Dedifferentiated amniotic fluid mesenchymal stem cell (primary cell): Measurements from ENCODE around the gene ITGB1BP2.
"Not testable (repeated sequence)": the region's sequence is repeated elsewhere in the genome, so short reads cannot be mapped to it uniquely, and the experiment has no call there.

Source experiments
- DNase-seq: peaks from one replicate; pipeline ENCODE4 v3.0.0-alpha.2; 2016; ENCODE audit errors: extremely low spot score

The ITGB1BP2 gene

GRCh38 chrX:71301195-71301924, at the start of gene ITGB1BP2:
Gene ITGB1BP2, plus strand, starts transcription at chrX:71301750. Its CDS starts 57 bp downstream, at chrX:71301807.
- DNase-seq = no peak

- no peak for DNase-seq
Measured at GRCh38 chrX:71252221-71252620, 49.3 kb upstream of the ITGB1BP2 start.

GRCh38 chrX:71253253-71254091, 48.1 kb upstream of the ITGB1BP2 start:
- DNase-seq = no peak

DNA sequence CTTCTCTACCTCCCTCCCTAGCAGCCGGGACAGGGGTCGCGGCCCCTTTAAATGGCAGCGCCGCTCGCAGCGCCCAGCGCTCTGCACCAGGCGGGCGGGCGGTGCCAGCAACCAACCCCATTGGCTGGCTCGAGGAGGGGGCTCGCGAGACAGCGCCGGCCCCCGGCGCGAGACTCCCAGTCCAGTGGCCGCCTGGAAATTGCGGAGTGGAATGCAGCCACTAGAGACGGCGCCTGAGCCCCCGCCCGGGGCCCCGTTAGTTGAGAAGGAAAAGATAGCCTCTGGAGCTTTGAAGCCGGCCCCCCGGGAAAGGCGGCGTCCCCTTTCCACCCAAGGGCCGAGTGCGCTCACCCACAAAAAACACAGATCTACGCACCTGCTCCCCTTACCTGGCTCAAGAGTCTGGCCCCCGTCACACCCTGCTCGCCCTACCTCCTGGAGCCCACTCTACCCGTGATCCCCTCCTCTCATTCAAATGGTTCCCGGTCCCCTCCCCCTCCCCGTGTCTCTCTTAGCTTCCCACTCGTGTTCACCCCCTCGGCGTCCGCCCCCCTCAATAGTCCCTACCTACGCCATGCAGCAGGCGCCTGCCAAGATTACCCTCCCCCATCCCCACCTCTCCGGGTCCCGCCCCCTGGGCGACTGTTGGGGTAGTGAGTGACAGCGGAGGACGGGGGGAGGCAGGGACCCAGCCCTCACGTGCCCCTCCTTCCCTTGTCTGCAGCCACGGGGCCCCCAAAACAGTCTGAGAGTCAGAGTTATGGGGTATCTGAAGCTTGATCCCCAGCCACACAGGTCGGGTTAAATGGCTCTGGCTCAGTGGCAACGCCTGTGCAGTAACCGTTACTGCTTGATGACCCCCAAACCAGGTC, 47.2 kb upstream of the ITGB1BP2 start, which contains the start of gene ZMYM3:
Gene ZMYM3 (minus strand): TSS at position 49 of the 872 bp plus-strand sequence. CDS start 885 bp downstream, outside the sequence.
- peak; percentile 58 for DNase-seq

- no peak for DNase-seq
Measured at GRCh38 chrX:71256051-71256450, 45.5 kb upstream of the ITGB1BP2 start.

DNA sequence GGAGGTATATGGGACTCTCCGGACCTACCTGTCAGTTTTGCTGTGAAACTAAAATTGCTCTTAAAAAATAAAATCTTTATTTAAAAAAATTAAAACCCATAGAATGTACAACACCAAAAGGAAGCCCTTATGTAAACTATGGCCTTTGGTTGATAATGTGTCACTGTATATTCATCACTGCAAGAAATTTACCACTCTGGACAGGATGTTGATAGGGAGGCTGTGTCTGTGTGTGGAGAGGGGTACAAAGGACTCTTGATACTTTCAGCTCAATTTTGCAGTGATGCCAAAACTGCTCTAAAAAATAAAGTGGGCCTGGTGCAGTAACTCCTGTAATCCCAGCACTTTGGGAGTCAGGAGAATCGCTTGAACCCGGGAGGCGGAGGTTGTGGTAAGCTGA, 44.7 kb upstream of the ITGB1BP2 start:
- no peak for DNase-seq

DNA sequence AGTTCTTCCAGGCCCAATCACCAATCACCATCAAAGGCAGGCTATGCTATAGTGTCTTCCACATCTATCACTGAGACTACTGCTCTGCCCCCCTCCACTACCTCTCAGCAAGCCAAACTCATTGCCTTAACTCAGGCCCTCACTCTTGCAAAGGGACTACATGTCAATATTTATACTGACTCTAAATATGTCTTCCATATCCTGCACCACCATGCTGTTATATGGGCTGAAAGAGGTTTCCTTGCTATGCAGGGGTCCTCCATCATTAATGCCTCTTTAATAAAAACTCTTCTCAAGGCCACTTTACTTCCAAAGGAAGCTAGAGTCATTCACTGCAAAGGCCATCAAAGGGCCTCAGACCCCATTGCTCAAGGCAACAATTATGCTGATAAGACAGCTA, 32.9 kb upstream of the ITGB1BP2 start:
- not testable (repeated sequence) for DNase-seq

DNA sequence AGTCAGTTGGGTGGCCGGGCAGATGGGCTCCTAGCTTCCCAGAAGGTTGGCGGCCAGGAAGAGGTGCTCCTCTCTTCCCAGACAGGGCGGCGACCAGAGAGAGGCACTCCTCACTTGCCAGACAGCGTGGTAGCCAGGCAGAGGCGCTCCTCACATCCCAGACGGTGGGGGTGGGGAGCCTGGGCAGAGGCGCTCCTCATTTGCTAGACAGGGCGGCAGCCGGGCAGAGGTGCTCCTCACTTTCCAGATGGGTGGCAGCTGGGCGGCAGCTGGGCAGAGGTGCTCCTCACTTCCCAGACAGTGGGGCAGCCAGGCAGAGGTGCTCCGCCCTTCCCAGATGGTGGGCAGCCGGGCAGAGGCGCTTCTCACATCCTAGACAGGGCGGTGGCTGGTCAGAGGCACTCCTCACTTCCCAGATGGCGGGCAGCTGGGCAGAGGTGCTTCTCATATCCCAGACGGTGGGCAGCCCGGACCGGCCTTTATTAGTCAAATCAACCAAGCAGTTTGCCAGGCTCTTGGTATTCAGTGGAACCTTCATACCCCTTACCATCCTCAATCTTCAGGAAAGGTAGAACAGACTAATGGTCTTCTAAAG, 31.7 kb upstream of the ITGB1BP2 start:
- no peak for DNase-seq

GRCh38 chrX:71272313-71272712, 29.2 kb upstream of the ITGB1BP2 start:
- not testable (repeated sequence) for DNase-seq

GRCh38 chrX:71281300-71281699, 20.2 kb upstream of the ITGB1BP2 start:
- not testable (repeated sequence) for DNase-seq

DNA sequence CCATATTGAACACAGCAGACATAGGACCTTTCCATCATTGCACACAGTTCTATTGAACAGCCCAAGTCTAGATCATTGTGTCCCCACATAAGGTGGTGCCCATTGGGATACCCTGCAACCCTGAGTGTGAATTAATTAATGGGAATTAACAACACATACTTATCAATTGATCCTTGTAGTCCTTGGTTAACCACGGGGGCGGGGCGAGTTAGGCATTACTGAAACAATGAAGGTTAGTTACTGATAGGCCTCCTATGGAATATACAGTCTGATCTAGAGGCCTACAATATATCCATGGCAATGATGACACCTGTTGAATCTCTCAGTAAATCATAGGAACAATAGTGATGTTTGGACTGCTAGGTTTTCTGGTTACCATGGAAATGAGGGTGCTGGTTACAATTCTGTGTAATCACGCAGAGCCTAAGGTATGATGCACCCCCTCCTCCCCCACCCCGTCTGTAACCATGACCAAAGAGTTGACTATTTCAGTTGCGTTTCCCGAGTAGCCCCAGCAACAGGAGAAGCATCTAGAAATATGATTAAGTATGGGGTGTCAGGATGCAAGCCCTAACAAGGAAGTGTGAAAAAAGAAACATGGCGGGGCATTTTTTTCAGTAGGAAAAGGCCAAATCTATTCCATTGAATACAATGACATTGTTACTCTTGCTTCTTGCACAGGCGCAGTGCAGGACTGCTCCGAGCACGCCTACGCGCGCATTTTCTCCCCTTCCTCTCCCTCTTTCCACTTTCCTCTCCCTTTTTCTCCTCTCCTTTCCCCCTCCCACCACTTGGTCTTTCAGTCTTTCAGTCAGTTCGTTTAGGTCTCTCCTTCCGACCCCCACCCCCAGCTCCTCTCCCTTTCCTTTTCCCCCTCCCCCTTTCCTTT, 18.8 kb upstream of the ITGB1BP2 start:
- peak; percentile 14 for DNase-seq

- DNase-seq = peak; percentile 97
Measured at GRCh38 chrX:71283403-71284143, 18.0 kb upstream of the ITGB1BP2 start, which contains the start of gene NONO. Gene NONO, plus strand, starts transcription at chrX:71283635. Its CDS starts 7,003 bp downstream, at chrX:71290638.

GRCh38 chrX:71285929-71286328, 15.6 kb upstream of the ITGB1BP2 start:
- DNase-seq = no peak

- no peak for DNase-seq
Measured at GRCh38 chrX:71291381-71291780, 10.2 kb upstream of the ITGB1BP2 start.

- DNase-seq = peak; percentile 38
Measured at GRCh38 chrX:71292669-71293365, 8.7 kb upstream of the ITGB1BP2 start.

- no peak for DNase-seq
Measured at GRCh38 chrX:71296806-71297205, 4.7 kb upstream of the ITGB1BP2 start.

GRCh38 chrX:71298119-71298518, 3.4 kb upstream of the ITGB1BP2 start:
- no peak for DNase-seq

DNA sequence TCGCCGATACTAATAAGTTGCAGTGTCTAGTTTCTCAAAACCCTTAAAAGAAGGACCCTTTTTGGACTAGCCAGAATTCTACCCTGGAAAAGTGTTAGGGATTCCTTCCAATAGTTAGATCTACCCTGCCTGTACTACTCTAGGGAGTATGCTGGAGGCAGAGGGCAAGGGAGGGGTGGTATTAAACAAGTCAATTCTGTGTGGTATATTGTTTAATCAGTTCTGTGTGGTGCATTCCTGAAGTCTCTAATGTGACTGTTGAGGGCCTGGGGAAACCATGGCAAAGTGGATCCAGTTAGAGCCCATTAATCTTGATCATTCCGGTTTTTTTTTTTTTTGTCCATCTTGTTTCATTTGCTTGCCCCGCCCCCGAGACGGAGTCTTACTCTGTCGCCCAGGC, 1.5 kb upstream of the ITGB1BP2 start:
- not testable (repeated sequence) for DNase-seq

DNA sequence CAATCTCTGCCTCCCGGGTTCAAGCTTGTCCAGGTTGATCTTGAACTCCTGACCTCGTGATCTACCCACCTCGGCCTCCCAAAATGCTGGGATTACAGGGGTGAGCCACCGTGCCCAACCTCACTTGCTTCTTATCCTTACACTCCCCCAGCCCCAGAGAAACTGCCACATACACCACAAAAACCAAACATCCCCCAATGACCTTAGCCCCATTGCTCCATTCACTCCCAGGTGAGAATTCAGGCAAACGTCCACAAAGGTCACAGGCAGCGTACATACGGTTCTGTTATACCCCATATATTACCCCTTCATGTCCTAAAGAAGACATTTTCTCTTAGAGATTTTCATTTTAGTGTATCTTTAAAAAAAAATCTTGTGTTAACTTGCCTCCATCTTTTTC, 1.1 kb upstream of the ITGB1BP2 start:
- not testable (repeated sequence) for DNase-seq
